Keratinocyte (primary cell): ENCODE measurements around the gene C3orf20. TPM values are rescaled to one million over a fixed set of nuclear protein-coding genes. Genes with fewer than 3 reads are reported as not detected.
"Not testable (repeated sequence)": the region's sequence is repeated elsewhere in the genome, so short reads cannot be mapped to it uniquely, and the experiment has no call there.

Source experiments
- DNase-seq: peaks from one replicate; pipeline ENCODE4 v3.0.0-alpha.2; 2011; ENCODE audit warnings: low read depth, missing footprints, low spot score
- FAIRE-seq: peaks from 2 replicates; lab custom pipeline; 2011; peaks lifted over from hg19 to GRCh38; lab: Jason Lieb, UNC
- H2AFZ ChIP-seq: 2 replicates; pipeline ENCODE4 v1.6.0; 2012; ENCODE audit warnings: low read length, control low read depth, inconsistent platforms; ENCODE audit not compliant: control insufficient read depth
- H3K27ac ChIP-seq: 2 replicates; pipeline ENCODE4 v1.5.1; 2011; ENCODE audit warnings: low read length; ENCODE audit not compliant: control insufficient read depth, insufficient read depth
- H3K27me3 ChIP-seq: 3 replicates; pipeline ENCODE4 v1.6.0; 2011; ENCODE audit warnings: low read length; ENCODE audit not compliant: control insufficient read depth, insufficient read depth; ENCODE audit errors: extremely low read depth
- H3K36me3 ChIP-seq, 2 experiments: 2 replicates in 1 of 2; 3 replicates in 1 of 2; pipeline ENCODE4 v1.5.1; 2011; ENCODE audit warnings: low read length in 2 of 2, mild to moderate bottlenecking in 1 of 2; ENCODE audit not compliant: control insufficient read depth in 2 of 2, insufficient read depth in 2 of 2; ENCODE audit errors: extremely low read depth in 1 of 2
- H3K4me1 ChIP-seq: 3 replicates; pipeline ENCODE4 v1.5.1; 2011; ENCODE audit warnings: low read length; ENCODE audit not compliant: control insufficient read depth, insufficient read depth; ENCODE audit errors: extremely low read depth
- H3K4me2 ChIP-seq: 3 replicates; pipeline ENCODE4 v1.6.0; 2011; ENCODE audit warnings: low read depth, low read length; ENCODE audit not compliant: control insufficient read depth, insufficient read depth; ENCODE audit errors: extremely low read depth
- H3K4me3 ChIP-seq, 3 experiments: fragments of 200-600 bp in 1 of 3; sonication (generic) in 1 of 3; 2 replicates in 2 of 3; 3 replicates in 1 of 3; pipeline ENCODE4 v1.5.1; 2011 to 2016; ENCODE audit warnings: low read length in 3 of 3, mild to moderate bottlenecking in 3 of 3, control low read depth in 2 of 3, inconsistent platforms in 1 of 3, low read depth in 1 of 3, mixed read lengths in 1 of 3, mixed run types in 1 of 3, moderate library complexity in 1 of 3; ENCODE audit not compliant: control insufficient read depth in 2 of 3, insufficient read depth in 2 of 3; ENCODE audit errors: extremely low read depth in 1 of 3
- H3K79me2 ChIP-seq: 2 replicates; pipeline ENCODE4 v1.6.0; 2012; ENCODE audit warnings: low read length; ENCODE audit not compliant: control insufficient read depth, insufficient read depth
- H3K9ac ChIP-seq: 3 replicates; pipeline ENCODE4 v1.6.0; 2011; ENCODE audit warnings: low read length; ENCODE audit not compliant: control insufficient read depth, insufficient read depth; ENCODE audit errors: extremely low read depth
- H3K9me1 ChIP-seq: 3 replicates; pipeline ENCODE4 v1.6.0; 2011; ENCODE audit warnings: low read length; ENCODE audit not compliant: control insufficient read depth, insufficient read depth; ENCODE audit errors: extremely low read depth
- H3K9me3 ChIP-seq: 2 replicates; pipeline ENCODE4 v1.5.1; 2012; ENCODE audit warnings: low read depth, low read length; ENCODE audit not compliant: control insufficient read depth
- H4K20me1 ChIP-seq: 3 replicates; pipeline ENCODE4 v1.6.0; 2011; ENCODE audit warnings: low read length; ENCODE audit not compliant: control insufficient read depth, insufficient read depth; ENCODE audit errors: extremely low read depth
- EZH2 ChIP-seq: IDR thresholded peaks from one replicate; pipeline ENCODE4 v1.6.1; 2012; ENCODE audit warnings: inconsistent platforms, mild to moderate bottlenecking, low read length, moderate library complexity
- dilution Hi-C: fragments of 300-500 bp; cut with MboI; formaldehyde crosslinking; loops from one replicate; pipeline ENCODE4 v1.7.0; 2020; ENCODE audit warnings: low sequenced_read_pairs; ENCODE audit not compliant: extremely low pct_ligation_motif_present
- polyA plus RNA-seq, 5 experiments: library from polyadenylated mRNA; depleted of rRNA in 3 of 5; stranded (reverse) in 3 of 5; stranded (forward) in 1 of 5; unstranded in 1 of 5; fragments of >200 nt; gene quantifications; 1 replicate in 1 of 5; 2 replicates in 3 of 5; 3 replicates in 1 of 5; pipeline versions ENCODE4 v1.2.1 to v1.2.3, GENCODE V29; 2011 to 2012; ENCODE audit warnings: missing spikeins in 2 of 5, low read depth in 1 of 5, low replicate concordance in 1 of 5
- TF ChIP-seq, protein P1 (sequence below), 3 experiments: IDR thresholded peaks in 1 of 3; conservative IDR thresholded peaks in 1 of 3; optimal IDR thresholded peaks in 1 of 3; 2 replicates in 2 of 3; 3 replicates in 1 of 3; pipeline versions ENCODE3 to v1.5.1; 2011; ENCODE audit warnings: low read length in 3 of 3, mild to moderate bottlenecking in 3 of 3, moderate library complexity in 2 of 3, control low read depth in 1 of 3, inconsistent platforms in 1 of 3; ENCODE audit not compliant: insufficient read depth in 2 of 3; ENCODE audit errors: extremely low read depth in 1 of 3

Gene C3orf20
- polyA plus RNA-seq, 1 donor (not counting 4 experiments of a cell fraction or from before 2014, with no cell fraction given): not detected

DNA sequence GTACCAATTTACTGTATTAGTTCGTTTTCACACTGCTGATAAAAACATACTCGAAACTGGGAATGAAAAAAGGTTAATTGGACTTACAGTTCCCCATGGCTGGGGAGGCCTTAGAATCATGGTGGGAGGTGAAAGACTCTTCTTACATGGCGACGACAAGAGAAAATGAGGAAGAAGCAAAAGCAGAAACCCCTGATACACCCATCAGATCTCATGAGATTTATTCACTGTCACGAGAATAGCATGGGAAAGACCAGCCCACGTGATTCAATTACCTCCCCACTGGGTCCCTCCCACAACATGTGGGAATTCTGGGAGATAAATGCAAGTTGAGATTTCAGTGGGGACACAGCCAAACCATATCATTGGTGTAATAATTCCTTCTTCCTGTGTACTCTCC, 69.6 kb downstream of the C3orf20 start:
- Histone ChIP-seq H3K9ac (no peak overlapping the region), H3K4me3 (no peak overlapping the region), H3K27me3 (no peaks in the 10 kb centered on the region), H4K20me1 (no peaks in the 10 kb centered on the region), H3K9me3 (no peaks in the 10 kb centered on the region), H3K4me2 (no peak overlapping the region), H2AFZ (no peak overlapping the region), H3K36me3 (no peaks in the 10 kb centered on the region), H3K4me1 (no peaks in the 10 kb centered on the region), H3K79me2 (no peaks in the 10 kb centered on the region), H3K27ac (no peak overlapping the region), H3K9me1 (no peaks in the 10 kb centered on the region)
- dilution Hi-C loops: no loop called here
- TF ChIP-seq, protein P1, sequence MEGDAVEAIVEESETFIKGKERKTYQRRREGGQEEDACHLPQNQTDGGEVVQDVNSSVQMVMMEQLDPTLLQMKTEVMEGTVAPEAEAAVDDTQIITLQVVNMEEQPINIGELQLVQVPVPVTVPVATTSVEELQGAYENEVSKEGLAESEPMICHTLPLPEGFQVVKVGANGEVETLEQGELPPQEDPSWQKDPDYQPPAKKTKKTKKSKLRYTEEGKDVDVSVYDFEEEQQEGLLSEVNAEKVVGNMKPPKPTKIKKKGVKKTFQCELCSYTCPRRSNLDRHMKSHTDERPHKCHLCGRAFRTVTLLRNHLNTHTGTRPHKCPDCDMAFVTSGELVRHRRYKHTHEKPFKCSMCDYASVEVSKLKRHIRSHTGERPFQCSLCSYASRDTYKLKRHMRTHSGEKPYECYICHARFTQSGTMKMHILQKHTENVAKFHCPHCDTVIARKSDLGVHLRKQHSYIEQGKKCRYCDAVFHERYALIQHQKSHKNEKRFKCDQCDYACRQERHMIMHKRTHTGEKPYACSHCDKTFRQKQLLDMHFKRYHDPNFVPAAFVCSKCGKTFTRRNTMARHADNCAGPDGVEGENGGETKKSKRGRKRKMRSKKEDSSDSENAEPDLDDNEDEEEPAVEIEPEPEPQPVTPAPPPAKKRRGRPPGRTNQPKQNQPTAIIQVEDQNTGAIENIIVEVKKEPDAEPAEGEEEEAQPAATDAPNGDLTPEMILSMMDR (optimal IDR thresholded peaks at IDR 0.05 in 1 of 3, IDR thresholded peaks at IDR 0.05 in 1 of 3, conservative IDR thresholded peaks at IDR 0.05 in 1 of 3; ENCODE audit: extremely low read depth in 1 of 3, insufficient read depth in 2 of 3, low read length in 3 of 3): no peak
- TF ChIP-seq EZH2: no peak
- FAIRE-seq (no peak), DNase-seq (no peak)

DNA sequence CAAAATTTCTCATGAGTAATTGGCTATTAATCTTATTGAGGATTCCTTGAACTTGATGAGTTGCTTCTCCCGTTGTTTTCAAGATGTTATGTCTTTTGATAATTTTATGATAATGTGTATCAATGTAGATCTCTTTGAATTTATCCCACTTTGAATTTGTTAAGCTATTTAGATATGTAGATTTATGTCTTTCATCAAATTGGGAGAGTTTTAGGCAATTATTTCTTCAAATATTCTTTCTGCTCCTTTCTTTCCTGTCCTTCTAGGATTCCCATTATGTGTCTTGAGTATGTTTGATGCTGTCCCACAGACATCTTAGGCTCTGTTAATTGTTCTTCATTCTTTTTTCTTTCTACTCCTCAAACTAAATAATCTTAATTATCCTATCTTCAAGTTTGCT, 75.7 kb downstream of the C3orf20 start:
- no peak overlapping the region for H3K27ac ChIP-seq
- no peaks in the 10 kb centered on the region for H3K27me3 ChIP-seq
- no peak overlapping the region for H2AFZ ChIP-seq
- H3K36me3 ChIP-seq: no peaks in the 10 kb centered on the region
- H3K79me2 ChIP-seq: no peaks in the 10 kb centered on the region
- dilution Hi-C loops: no loop called here
- H4K20me1 ChIP-seq: no peaks in the 10 kb centered on the region
- no peaks in the 10 kb centered on the region for H3K9me1 ChIP-seq
- no peak overlapping the region for H3K9ac ChIP-seq
- H3K4me2 ChIP-seq: no peak overlapping the region
- no peaks in the 10 kb centered on the region for H3K9me3 ChIP-seq
- no peak overlapping the region for H3K4me3 ChIP-seq
- TF ChIP-seq EZH2: no peak
- TF ChIP-seq, protein P1 (optimal IDR thresholded peaks at IDR 0.05 in 1 of 3, IDR thresholded peaks at IDR 0.05 in 1 of 3, conservative IDR thresholded peaks at IDR 0.05 in 1 of 3; ENCODE audit: extremely low read depth in 1 of 3, insufficient read depth in 2 of 3, low read length in 3 of 3): no peak
- DNase-seq (no peak), FAIRE-seq (no peak)
- no peaks in the 10 kb centered on the region for H3K4me1 ChIP-seq

DNA sequence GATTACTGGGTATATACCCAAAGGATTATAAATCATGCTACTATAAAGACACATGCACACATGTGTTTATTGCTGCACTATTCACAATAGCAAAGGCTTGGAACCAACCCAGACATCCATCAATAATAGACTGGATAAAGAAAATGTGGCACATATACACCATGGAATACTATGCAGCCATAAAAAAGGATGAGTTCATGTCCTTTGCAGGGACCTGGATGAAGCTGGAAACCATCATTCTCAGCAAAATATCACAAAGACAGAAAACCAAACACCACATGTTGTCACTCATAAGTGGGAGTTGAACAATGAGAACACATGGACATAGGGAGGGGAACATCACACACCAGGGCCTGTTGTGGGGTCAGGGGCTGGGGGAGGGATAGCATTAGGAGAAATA, 78.0 kb downstream of the C3orf20 start:
- H3K36me3 ChIP-seq, H3K79me2 ChIP-seq, FAIRE-seq, H4K20me1 ChIP-seq, H3K9ac ChIP-seq, DNase-seq, H3K4me1 ChIP-seq, H3K9me3 ChIP-seq, H3K4me2 ChIP-seq, dilution Hi-C loops, H2AFZ ChIP-seq, H3K27ac ChIP-seq, H3K4me3 ChIP-seq, H3K9me1 ChIP-seq, H3K27me3 ChIP-seq: not testable (repeated sequence)
